ENCODE measurements around the gene USP7. TPM values are rescaled to one million over a fixed set of nuclear protein-coding genes. Genes with fewer than 3 reads are reported as not detected.

Gene USP7
- total and polyA plus RNA-seq, 4 donors = 13.7 to 85.6 (median 37.7) TPM

DNA sequence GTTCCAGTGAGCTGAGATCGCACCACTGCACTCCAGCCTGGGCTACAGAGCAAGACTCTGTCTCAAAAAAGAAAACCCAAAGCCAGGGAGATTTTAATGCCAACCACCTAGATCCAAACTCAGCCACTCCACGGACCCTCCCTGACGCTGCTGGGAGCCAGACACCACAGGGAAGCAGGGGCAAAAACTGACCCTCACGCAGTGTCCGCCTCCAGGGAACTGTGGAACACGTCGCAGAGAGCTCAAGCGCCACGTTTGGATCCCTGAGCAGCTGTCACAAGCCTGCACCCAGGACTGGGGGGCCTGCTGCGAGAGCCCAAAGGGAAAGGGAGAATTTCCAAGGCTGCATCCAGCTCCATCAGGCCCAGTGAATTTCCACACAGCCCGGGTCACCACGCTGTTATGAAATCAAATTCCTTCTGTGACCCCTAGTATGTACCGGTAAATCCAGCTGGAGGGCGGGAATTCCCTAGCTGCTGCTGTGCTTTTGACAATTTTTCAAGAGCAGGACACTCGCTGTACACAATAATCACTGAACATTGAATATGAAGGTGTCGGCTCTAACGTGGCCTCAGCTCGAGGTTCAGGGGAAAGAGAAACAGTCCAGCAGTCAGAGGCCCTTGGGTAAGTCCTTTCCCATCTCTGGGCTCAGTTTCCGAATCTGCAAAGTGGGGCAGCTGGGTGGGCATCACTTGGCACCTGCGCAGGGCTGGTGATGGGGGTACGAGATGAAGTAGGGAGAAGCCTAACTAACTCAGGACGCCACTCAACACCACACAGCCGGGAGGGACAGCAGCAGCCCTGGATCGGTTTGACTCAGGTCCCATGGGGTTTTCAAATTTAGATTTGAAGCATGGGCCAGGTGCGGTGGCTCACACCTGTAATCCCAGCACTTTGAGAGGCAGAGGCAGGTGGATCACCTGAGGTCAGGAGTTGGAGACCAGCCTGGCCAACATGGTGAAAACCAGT, 103.5 kb downstream of the USP7 start:
- WGBS = 37% methylated on average over 25 of the region's 25 CpGs
- no peak overlapping the region for H3K9ac ChIP-seq (ENCODE audit: low read depth in 1 of 2, low read length in 2 of 2)
- peak overlapping the region; percentile 45 to 75 (median 54) for H3K4me3 ChIP-seq (ENCODE audit: low read depth in 1 of 3, low read length in 3 of 3)
- no peak for DNase-seq (ENCODE audit: low spot score)
- H3K27ac ChIP-seq (ENCODE audit: low read depth in 1 of 2, low read length in 2 of 2) = peak overlapping the region; percentile 85 to 93
- peaks cover 20 to 59% (median 46%) of the 10 kb centered on the region in 4 donors for H3K4me1 ChIP-seq (ENCODE audit: control insufficient read depth in 4 of 4, insufficient read depth in 4 of 4, low read length in 3 of 4)
- TF ChIP-seq YY1 (IDR thresholded peaks at IDR 0.05) (peak; percentile 62), TAF1 (conservative IDR thresholded peaks at IDR 0.05) (no peak), RXRA (IDR thresholded peaks at IDR 0.05) (peak; percentile 88 to 91), HNF4A (conservative IDR thresholded peaks at IDR 0.05) (peak; percentile 66 to 73), JUND (IDR thresholded peaks at IDR 0.05) (peak; percentile 43 to 56), SP1 (IDR thresholded peaks at IDR 0.05) (peak; percentile 85), HNF4G (IDR thresholded peaks at IDR 0.05) (no peak), NR2F2 (IDR thresholded peaks at IDR 0.05) (peak; percentile 99), RAD21 (IDR thresholded peaks at IDR 0.05) (peak; percentile 49 to 58), GABPA (IDR thresholded peaks at IDR 0.05 in 1 of 2, conservative IDR thresholded peaks at IDR 0.05 in 1 of 2) (no peak), FOXA2 (IDR thresholded peaks at IDR 0.05) (peak; percentile 8), EGR1 (IDR thresholded peaks at IDR 0.05; ENCODE audit: low read depth in 2 of 2) (peak in 1 of 2 donors; percentile 48), FOXA1 (IDR thresholded peaks at IDR 0.05) (no peak)
- TF ChIP-seq, protein P1, sequence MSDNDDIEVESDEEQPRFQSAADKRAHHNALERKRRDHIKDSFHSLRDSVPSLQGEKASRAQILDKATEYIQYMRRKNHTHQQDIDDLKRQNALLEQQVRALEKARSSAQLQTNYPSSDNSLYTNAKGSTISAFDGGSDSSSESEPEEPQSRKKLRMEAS (IDR thresholded peaks at IDR 0.05) = peak; percentile 52
- TF ChIP-seq, protein P2, sequence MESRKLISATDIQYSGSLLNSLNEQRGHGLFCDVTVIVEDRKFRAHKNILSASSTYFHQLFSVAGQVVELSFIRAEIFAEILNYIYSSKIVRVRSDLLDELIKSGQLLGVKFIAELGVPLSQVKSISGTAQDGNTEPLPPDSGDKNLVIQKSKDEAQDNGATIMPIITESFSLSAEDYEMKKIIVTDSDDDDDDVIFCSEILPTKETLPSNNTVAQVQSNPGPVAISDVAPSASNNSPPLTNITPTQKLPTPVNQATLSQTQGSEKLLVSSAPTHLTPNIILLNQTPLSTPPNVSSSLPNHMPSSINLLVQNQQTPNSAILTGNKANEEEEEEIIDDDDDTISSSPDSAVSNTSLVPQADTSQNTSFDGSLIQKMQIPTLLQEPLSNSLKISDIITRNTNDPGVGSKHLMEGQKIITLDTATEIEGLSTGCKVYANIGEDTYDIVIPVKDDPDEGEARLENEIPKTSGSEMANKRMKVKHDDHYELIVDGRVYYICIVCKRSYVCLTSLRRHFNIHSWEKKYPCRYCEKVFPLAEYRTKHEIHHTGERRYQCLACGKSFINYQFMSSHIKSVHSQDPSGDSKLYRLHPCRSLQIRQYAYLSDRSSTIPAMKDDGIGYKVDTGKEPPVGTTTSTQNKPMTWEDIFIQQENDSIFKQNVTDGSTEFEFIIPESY (IDR thresholded peaks at IDR 0.05) = peak; percentile 69
- TF ChIP-seq, protein P3, sequence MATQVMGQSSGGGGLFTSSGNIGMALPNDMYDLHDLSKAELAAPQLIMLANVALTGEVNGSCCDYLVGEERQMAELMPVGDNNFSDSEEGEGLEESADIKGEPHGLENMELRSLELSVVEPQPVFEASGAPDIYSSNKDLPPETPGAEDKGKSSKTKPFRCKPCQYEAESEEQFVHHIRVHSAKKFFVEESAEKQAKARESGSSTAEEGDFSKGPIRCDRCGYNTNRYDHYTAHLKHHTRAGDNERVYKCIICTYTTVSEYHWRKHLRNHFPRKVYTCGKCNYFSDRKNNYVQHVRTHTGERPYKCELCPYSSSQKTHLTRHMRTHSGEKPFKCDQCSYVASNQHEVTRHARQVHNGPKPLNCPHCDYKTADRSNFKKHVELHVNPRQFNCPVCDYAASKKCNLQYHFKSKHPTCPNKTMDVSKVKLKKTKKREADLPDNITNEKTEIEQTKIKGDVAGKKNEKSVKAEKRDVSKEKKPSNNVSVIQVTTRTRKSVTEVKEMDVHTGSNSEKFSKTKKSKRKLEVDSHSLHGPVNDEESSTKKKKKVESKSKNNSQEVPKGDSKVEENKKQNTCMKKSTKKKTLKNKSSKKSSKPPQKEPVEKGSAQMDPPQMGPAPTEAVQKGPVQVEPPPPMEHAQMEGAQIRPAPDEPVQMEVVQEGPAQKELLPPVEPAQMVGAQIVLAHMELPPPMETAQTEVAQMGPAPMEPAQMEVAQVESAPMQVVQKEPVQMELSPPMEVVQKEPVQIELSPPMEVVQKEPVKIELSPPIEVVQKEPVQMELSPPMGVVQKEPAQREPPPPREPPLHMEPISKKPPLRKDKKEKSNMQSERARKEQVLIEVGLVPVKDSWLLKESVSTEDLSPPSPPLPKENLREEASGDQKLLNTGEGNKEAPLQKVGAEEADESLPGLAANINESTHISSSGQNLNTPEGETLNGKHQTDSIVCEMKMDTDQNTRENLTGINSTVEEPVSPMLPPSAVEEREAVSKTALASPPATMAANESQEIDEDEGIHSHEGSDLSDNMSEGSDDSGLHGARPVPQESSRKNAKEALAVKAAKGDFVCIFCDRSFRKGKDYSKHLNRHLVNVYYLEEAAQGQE (IDR thresholded peaks at IDR 0.05) = peak; percentile 47
- TF ChIP-seq, protein P4, sequence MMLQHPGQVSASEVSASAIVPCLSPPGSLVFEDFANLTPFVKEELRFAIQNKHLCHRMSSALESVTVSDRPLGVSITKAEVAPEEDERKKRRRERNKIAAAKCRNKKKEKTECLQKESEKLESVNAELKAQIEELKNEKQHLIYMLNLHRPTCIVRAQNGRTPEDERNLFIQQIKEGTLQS (IDR thresholded peaks at IDR 0.05) = peak; percentile 66
- TF ChIP-seq, protein P5, sequence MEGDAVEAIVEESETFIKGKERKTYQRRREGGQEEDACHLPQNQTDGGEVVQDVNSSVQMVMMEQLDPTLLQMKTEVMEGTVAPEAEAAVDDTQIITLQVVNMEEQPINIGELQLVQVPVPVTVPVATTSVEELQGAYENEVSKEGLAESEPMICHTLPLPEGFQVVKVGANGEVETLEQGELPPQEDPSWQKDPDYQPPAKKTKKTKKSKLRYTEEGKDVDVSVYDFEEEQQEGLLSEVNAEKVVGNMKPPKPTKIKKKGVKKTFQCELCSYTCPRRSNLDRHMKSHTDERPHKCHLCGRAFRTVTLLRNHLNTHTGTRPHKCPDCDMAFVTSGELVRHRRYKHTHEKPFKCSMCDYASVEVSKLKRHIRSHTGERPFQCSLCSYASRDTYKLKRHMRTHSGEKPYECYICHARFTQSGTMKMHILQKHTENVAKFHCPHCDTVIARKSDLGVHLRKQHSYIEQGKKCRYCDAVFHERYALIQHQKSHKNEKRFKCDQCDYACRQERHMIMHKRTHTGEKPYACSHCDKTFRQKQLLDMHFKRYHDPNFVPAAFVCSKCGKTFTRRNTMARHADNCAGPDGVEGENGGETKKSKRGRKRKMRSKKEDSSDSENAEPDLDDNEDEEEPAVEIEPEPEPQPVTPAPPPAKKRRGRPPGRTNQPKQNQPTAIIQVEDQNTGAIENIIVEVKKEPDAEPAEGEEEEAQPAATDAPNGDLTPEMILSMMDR (IDR thresholded peaks at IDR 0.05; ENCODE audit: low read depth, low read length, missing input control) = no peak
- H3K36me3 ChIP-seq (ENCODE audit: control insufficient read depth in 4 of 4, insufficient read depth in 3 of 4, low read depth in 1 of 4, low read length in 3 of 4) = peaks cover 7 to 26% (median 9%) of the 10 kb centered on the region in 4 donors
- no peaks in the 10 kb centered on the region for H3K9me3 ChIP-seq (ENCODE audit: control insufficient read depth in 4 of 4, low read length in 3 of 4)
- no peaks in the 10 kb centered on the region for H3K27me3 ChIP-seq (ENCODE audit: control insufficient read depth in 4 of 4, insufficient read depth in 4 of 4, low read length in 3 of 4)
